GM23338 (cell line): ENCODE measurements around the gene HS6ST2. TPM values are rescaled to one million over a fixed set of nuclear protein-coding genes. Genes with fewer than 3 reads are reported as not detected.
A peak's percentile ranks its signal among the peaks of the same experiment; 100 is the strongest.

Experiments
- ATAC-seq: fragments of 200-7000 bp; cut with Tn5 transposase; 3 replicates; pipeline ENCODE4 v1.9.1; 2020
- DNase-seq: peaks from one replicate; pipeline ENCODE4 v3.0.0-alpha.2; 2015; ENCODE audit warnings: low spot score
- H2AFZ ChIP-seq: fragments of 200-600 bp; sonication (generic); 2 replicates; pipeline ENCODE4 v1.8.0; 2016; ENCODE audit warnings: antibody characterized with exemption, mild to moderate bottlenecking, moderate library complexity
- H3F3A ChIP-seq: fragments of 200-600 bp; sonication (generic); replicated peaks from 2 replicates; pipeline ENCODE4 v1.8.0; 2017; ENCODE audit warnings: antibody characterized with exemption, mixed run types, low read depth
- H3K27ac ChIP-seq: fragments of 200-600 bp; sonication (generic); 2 replicates; pipeline ENCODE4 v1.6.1; 2016; ENCODE audit warnings: low read depth
- H3K27me3 ChIP-seq: fragments of 200-600 bp; sonication (generic); 2 replicates; pipeline ENCODE4 v1.8.0; 2016; ENCODE audit warnings: mild to moderate bottlenecking, mixed run types, moderate library complexity; ENCODE audit not compliant: insufficient read depth
- H3K36me3 ChIP-seq: fragments of 200-600 bp; sonication (generic); 2 replicates; pipeline ENCODE4 v1.8.0; 2016; ENCODE audit warnings: mild to moderate bottlenecking; ENCODE audit not compliant: insufficient read depth
- H3K4me1 ChIP-seq: fragments of 200-600 bp; sonication (generic); 2 replicates; pipeline ENCODE4 v1.8.0; 2016; ENCODE audit warnings: mild to moderate bottlenecking, moderate library complexity; ENCODE audit not compliant: insufficient read depth
- H3K4me2 ChIP-seq: fragments of 200-600 bp; sonication (generic); 2 replicates; pipeline ENCODE4 v1.7.1; 2017; ENCODE audit warnings: mixed run types
- H3K4me3 ChIP-seq: fragments of 200-600 bp; sonication (generic); 2 replicates; pipeline ENCODE4 v1.6.1; 2016; ENCODE audit warnings: mixed run types
- H3K79me2 ChIP-seq: fragments of 200-600 bp; sonication (generic); replicated peaks from 2 replicates; pipeline ENCODE4 v1.8.0; 2017; ENCODE audit warnings: mild to moderate bottlenecking; ENCODE audit not compliant: insufficient read depth
- H3K9me2 ChIP-seq: fragments of 200-600 bp; sonication (generic); 2 replicates; pipeline ENCODE4 v1.8.0; 2017; ENCODE audit not compliant: insufficient read depth
- H4K20me1 ChIP-seq: fragments of 200-600 bp; sonication (generic); replicated peaks from 2 replicates; pipeline ENCODE4 v1.8.0; 2017; ENCODE audit warnings: mild to moderate bottlenecking; ENCODE audit not compliant: insufficient read depth
- H3K27ac Mint-ChIP-seq: 2 replicates; pipeline ENCODE4 v1.8.0; 2020; ENCODE audit warnings: inconsistent platforms, mild to moderate bottlenecking, moderate library complexity, mixed read lengths
- H3K27me3 Mint-ChIP-seq: 3 replicates; pipeline ENCODE4 v1.8.0; 2022; ENCODE audit warnings: low read depth, mild to moderate bottlenecking, moderate library complexity, mixed read lengths, inconsistent platforms; ENCODE audit not compliant: insufficient read depth, poor library complexity
- H3K36me3 Mint-ChIP-seq: 3 replicates; pipeline ENCODE4 v1.8.0; 2021; ENCODE audit warnings: low read depth, mild to moderate bottlenecking, inconsistent platforms, moderate library complexity, mixed read lengths
- H3K4me1 Mint-ChIP-seq: 3 replicates; pipeline ENCODE4 v1.8.0; 2020; ENCODE audit warnings: mild to moderate bottlenecking, inconsistent platforms, mixed read lengths
- H3K4me3 Mint-ChIP-seq: 3 replicates; pipeline ENCODE4 v1.8.0; 2021; ENCODE audit warnings: moderate library complexity, mild to moderate bottlenecking, inconsistent platforms, mixed read lengths
- H3K9me3 Mint-ChIP-seq: 3 replicates; pipeline ENCODE4 v1.8.0; 2020; ENCODE audit warnings: moderate library complexity, mild to moderate bottlenecking, inconsistent platforms, mixed read lengths
- CREB1 ChIP-seq: fragments of 250-450 bp; sonication (Bioruptor Pico); IDR thresholded peaks from 2 replicates; pipeline ENCODE4 v1.5.0; 2020; ENCODE audit warnings: low read depth, mild to moderate bottlenecking, moderate library complexity
- EZH2 ChIP-seq: fragments of 200-600 bp; sonication (generic); IDR thresholded peaks from one replicate; pipeline ENCODE4 v1.8.0; 2017; ENCODE audit warnings: antibody characterized with exemption, mild to moderate bottlenecking, low read depth; ENCODE audit not compliant: unreplicated experiment
- EZH2phosphoT487 ChIP-seq: fragments of 200-600 bp; sonication (generic); IDR thresholded peaks from one replicate; pipeline ENCODE4 v1.8.1; 2018; ENCODE audit warnings: antibody characterized with exemption; ENCODE audit not compliant: unreplicated experiment
- NANOG ChIP-seq: IDR thresholded peaks from 2 replicates; pipeline ENCODE4 v1.6.1; 2016; ENCODE audit warnings: antibody characterized with exemption, borderline replicate concordance
- STAT1 ChIP-seq: IDR thresholded peaks from one replicate; pipeline ENCODE4 v1.6.1; 2016; ENCODE audit warnings: antibody characterized with exemption; ENCODE audit not compliant: unreplicated experiment
- ZNF114 ChIP-seq: fragments of 250-450 bp; sonication (Bioruptor Pico); IDR thresholded peaks from 2 replicates; pipeline ENCODE4 v1.5.0; 2020; ENCODE audit warnings: mild to moderate bottlenecking, moderate library complexity
- polyA plus RNA-seq: library from polyadenylated mRNA; unstranded; fragments of >200 nt; fragmentation: Nextera tagmentation; extraction: Ambion mirVana; gene quantifications from 2 replicates; pipeline ENCODE4 v1.2.1, GENCODE V29; 2016
- total RNA-seq: library from RNA; depleted of rRNA; stranded (reverse); fragments of >200 nt; shearing (Covaris generic); gene quantifications from 2 replicates; pipeline ENCODE4 v1.2.3, GENCODE V29; 2014
- TF ChIP-seq, protein P1 (sequence below): IDR thresholded peaks from one replicate; pipeline ENCODE4 v1.6.1; 2018; ENCODE audit warnings: antibody characterized with exemption; ENCODE audit not compliant: unreplicated experiment
- TF ChIP-seq, protein P2 (sequence below), 2 experiments: fragments of 200-600 bp in 1 of 2; sonication (generic) in 1 of 2; conservative IDR thresholded peaks; 2 replicates each; pipeline versions ENCODE4 v1.5.1 to v1.6.1; 2016 to 2017; ENCODE audit warnings: antibody characterized with exemption in 2 of 2, low read depth in 2 of 2, mild to moderate bottlenecking in 2 of 2, moderate library complexity in 1 of 2
- TF ChIP-seq, protein P3 (sequence below): IDR thresholded peaks from 2 replicates; pipeline ENCODE4 v1.6.1; 2016; ENCODE audit warnings: antibody characterized with exemption
- TF ChIP-seq, protein P4 (sequence below): fragments of 250-450 bp; sonication (Bioruptor Pico); IDR thresholded peaks from 2 replicates; pipeline ENCODE4 v1.5.0; 2020; ENCODE audit warnings: mild to moderate bottlenecking, moderate library complexity

Gene HS6ST2
- total and polyA plus RNA-seq, 2 experiments from 2014 or later, result 0.82 to 4.8 TPM

DNA sequence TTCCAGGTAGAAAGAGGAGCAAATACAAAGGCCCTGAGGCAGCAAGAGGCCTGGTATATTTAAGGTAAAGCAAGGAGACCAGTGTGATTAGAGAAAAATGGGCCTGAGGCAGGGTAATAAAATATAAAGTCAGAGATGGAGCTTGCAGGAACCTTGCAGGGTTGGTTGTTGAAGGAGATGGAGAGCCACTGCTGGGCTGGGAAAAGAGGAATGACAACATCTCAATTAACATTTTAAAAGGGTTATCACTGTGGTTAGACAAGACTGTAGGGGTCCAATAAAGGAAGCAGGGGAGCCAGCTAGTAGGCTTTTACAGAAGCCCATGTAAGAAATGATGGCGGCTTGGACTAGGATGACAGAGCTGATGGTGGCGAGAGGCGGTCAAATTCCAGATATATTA lies 264.0 kb downstream of the HS6ST2 start:
- peak; percentile 81 for ATAC-seq
- no peak overlapping the region; the same call in 2 of the 3 replicates for H3K4me3 Mint-ChIP-seq

DNA sequence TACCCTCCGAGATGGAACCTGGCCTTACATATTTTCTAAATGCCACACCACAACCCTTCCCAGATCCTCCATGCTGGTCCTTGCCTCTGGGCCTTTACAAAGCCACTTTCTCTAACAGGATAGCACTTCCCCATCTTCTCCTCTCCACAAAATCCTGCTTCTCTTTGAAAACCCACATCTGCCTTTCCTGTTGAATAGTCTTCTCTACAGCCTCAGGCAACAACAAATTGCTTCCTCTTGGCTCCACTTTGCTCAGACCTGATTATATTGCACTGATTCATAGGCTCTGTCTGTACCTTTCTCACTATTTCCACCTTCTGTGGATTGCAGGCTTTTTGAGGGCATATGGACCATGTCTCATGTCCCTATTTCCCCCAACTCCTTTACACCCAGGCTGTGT lies 265.9 kb downstream of the HS6ST2 start:
- peaks cover 42% of the 10 kb centered on the region for H3K4me1 Mint-ChIP-seq
- Histone ChIP-seq H3K27ac (no peak overlapping the region), H3K9me2 (no peaks in the 10 kb centered on the region), H2AFZ (no peak overlapping the region), H3K27me3 (no peaks in the 10 kb centered on the region), H3F3A (no peaks in the 10 kb centered on the region), H3K4me3 (no peak overlapping the region), H4K20me1 (no peaks in the 10 kb centered on the region), H3K4me2 (no peak overlapping the region), H3K36me3 (no peaks in the 10 kb centered on the region), H3K4me1 (no peaks in the 10 kb centered on the region), H3K79me2 (no peaks in the 10 kb centered on the region)
- no peaks in the 10 kb centered on the region for H3K36me3 Mint-ChIP-seq
- H3K27ac Mint-ChIP-seq, result no peak overlapping the region
- no peak for ATAC-seq
- no peak for DNase-seq
- no peaks in the 10 kb centered on the region for H3K9me3 Mint-ChIP-seq
- no peak overlapping the region for H3K4me3 Mint-ChIP-seq
- peaks cover 6% of the 10 kb centered on the region for H3K27me3 Mint-ChIP-seq
- TF ChIP-seq NANOG, result no peak
- TF ChIP-seq EZH2, result no peak
- TF ChIP-seq, protein P1, sequence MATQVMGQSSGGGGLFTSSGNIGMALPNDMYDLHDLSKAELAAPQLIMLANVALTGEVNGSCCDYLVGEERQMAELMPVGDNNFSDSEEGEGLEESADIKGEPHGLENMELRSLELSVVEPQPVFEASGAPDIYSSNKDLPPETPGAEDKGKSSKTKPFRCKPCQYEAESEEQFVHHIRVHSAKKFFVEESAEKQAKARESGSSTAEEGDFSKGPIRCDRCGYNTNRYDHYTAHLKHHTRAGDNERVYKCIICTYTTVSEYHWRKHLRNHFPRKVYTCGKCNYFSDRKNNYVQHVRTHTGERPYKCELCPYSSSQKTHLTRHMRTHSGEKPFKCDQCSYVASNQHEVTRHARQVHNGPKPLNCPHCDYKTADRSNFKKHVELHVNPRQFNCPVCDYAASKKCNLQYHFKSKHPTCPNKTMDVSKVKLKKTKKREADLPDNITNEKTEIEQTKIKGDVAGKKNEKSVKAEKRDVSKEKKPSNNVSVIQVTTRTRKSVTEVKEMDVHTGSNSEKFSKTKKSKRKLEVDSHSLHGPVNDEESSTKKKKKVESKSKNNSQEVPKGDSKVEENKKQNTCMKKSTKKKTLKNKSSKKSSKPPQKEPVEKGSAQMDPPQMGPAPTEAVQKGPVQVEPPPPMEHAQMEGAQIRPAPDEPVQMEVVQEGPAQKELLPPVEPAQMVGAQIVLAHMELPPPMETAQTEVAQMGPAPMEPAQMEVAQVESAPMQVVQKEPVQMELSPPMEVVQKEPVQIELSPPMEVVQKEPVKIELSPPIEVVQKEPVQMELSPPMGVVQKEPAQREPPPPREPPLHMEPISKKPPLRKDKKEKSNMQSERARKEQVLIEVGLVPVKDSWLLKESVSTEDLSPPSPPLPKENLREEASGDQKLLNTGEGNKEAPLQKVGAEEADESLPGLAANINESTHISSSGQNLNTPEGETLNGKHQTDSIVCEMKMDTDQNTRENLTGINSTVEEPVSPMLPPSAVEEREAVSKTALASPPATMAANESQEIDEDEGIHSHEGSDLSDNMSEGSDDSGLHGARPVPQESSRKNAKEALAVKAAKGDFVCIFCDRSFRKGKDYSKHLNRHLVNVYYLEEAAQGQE, result no peak
- TF ChIP-seq CREB1 (CRISPR knock-in tag), result no peak
- TF ChIP-seq, protein P2, sequence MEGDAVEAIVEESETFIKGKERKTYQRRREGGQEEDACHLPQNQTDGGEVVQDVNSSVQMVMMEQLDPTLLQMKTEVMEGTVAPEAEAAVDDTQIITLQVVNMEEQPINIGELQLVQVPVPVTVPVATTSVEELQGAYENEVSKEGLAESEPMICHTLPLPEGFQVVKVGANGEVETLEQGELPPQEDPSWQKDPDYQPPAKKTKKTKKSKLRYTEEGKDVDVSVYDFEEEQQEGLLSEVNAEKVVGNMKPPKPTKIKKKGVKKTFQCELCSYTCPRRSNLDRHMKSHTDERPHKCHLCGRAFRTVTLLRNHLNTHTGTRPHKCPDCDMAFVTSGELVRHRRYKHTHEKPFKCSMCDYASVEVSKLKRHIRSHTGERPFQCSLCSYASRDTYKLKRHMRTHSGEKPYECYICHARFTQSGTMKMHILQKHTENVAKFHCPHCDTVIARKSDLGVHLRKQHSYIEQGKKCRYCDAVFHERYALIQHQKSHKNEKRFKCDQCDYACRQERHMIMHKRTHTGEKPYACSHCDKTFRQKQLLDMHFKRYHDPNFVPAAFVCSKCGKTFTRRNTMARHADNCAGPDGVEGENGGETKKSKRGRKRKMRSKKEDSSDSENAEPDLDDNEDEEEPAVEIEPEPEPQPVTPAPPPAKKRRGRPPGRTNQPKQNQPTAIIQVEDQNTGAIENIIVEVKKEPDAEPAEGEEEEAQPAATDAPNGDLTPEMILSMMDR (conservative IDR thresholded peaks at IDR 0.05; ENCODE audit: low read depth in 2 of 2), result no peak
- no peak for TF ChIP-seq ZNF114 (CRISPR knock-in tag)
- TF ChIP-seq, protein P3, sequence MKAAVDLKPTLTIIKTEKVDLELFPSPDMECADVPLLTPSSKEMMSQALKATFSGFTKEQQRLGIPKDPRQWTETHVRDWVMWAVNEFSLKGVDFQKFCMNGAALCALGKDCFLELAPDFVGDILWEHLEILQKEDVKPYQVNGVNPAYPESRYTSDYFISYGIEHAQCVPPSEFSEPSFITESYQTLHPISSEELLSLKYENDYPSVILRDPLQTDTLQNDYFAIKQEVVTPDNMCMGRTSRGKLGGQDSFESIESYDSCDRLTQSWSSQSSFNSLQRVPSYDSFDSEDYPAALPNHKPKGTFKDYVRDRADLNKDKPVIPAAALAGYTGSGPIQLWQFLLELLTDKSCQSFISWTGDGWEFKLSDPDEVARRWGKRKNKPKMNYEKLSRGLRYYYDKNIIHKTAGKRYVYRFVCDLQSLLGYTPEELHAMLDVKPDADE, result no peak
- TF ChIP-seq, protein P4, sequence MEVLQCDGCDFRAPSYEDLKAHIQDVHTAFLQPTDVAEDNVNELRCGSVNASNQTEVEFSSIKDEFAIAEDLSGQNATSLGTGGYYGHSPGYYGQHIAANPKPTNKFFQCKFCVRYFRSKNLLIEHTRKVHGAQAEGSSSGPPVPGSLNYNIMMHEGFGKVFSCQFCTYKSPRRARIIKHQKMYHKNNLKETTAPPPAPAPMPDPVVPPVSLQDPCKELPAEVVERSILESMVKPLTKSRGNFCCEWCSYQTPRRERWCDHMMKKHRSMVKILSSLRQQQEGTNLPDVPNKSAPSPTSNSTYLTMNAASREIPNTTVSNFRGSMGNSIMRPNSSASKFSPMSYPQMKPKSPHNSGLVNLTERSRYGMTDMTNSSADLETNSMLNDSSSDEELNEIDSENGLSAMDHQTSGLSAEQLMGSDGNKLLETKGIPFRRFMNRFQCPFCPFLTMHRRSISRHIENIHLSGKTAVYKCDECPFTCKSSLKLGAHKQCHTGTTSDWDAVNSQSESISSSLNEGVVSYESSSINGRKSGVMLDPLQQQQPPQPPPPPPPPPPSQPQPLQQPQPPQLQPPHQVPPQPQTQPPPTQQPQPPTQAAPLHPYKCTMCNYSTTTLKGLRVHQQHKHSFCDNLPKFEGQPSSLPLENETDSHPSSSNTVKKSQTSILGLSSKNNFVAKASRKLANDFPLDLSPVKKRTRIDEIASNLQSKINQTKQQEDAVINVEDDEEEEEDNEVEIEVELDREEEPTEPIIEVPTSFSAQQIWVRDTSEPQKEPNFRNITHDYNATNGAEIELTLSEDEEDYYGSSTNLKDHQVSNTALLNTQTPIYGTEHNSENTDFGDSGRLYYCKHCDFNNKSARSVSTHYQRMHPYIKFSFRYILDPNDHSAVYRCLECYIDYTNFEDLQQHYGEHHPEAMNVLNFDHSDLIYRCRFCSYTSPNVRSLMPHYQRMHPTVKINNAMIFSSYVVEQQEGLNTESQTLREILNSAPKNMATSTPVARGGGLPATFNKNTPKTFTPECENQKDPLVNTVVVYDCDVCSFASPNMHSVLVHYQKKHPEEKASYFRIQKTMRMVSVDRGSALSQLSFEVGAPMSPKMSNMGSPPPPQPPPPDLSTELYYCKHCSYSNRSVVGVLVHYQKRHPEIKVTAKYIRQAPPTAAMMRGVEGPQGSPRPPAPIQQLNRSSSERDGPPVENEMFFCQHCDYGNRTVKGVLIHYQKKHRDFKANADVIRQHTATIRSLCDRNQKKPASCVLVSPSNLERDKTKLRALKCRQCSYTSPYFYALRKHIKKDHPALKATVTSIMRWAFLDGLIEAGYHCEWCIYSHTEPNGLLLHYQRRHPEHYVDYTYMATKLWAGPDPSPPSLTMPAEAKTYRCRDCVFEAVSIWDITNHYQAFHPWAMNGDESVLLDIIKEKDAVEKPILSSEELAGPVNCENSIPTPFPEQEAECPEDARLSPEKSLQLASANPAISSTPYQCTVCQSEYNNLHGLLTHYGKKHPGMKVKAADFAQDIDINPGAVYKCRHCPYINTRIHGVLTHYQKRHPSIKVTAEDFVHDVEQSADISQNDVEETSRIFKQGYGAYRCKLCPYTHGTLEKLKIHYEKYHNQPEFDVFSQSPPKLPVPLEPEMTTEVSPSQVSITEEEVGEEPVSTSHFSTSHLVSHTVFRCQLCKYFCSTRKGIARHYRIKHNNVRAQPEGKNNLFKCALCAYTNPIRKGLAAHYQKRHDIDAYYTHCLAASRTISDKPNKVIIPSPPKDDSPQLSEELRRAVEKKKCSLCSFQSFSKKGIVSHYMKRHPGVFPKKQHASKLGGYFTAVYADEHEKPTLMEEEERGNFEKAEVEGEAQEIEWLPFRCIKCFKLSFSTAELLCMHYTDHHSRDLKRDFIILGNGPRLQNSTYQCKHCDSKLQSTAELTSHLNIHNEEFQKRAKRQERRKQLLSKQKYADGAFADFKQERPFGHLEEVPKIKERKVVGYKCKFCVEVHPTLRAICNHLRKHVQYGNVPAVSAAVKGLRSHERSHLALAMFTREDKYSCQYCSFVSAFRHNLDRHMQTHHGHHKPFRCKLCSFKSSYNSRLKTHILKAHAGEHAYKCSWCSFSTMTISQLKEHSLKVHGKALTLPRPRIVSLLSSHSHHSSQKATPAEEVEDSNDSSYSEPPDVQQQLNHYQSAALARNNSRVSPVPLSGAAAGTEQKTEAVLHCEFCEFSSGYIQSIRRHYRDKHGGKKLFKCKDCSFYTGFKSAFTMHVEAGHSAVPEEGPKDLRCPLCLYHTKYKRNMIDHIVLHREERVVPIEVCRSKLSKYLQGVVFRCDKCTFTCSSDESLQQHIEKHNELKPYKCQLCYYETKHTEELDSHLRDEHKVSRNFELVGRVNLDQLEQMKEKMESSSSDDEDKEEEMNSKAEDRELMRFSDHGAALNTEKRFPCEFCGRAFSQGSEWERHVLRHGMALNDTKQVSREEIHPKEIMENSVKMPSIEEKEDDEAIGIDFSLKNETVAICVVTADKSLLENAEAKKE (CRISPR knock-in tag), result no peak
- no peak for TF ChIP-seq STAT1

More for the DNA sequence above, 264.0 kb downstream of the HS6ST2 start:
- Histone ChIP-seq H3K36me3 (no peaks in the 10 kb centered on the region), H3K4me1 (no peaks in the 10 kb centered on the region), H3K4me3 (no peak overlapping the region), H2AFZ (no peak overlapping the region), H3K27ac (no peak overlapping the region), H4K20me1 (no peaks in the 10 kb centered on the region), H3K4me2 (peak overlapping the region; percentile 62), H3K79me2 (no peaks in the 10 kb centered on the region), H3K9me2 (no peaks in the 10 kb centered on the region), H3F3A (no peaks in the 10 kb centered on the region), H3K27me3 (no peaks in the 10 kb centered on the region)
- Mint-ChIP-seq H3K36me3 (no peaks in the 10 kb centered on the region), H3K9me3 (no peaks in the 10 kb centered on the region), H3K27me3 (peaks cover 6% of the 10 kb centered on the region), H3K4me1 (peaks cover 38% of the 10 kb centered on the region), H3K27ac (no peak overlapping the region)
- no peak for TF ChIP-seq EZH2phosphoT487
- TF ChIP-seq EZH2, result no peak
- no peak for TF ChIP-seq ZNF114 (CRISPR knock-in tag)
- no peak for DNase-seq
